Transverse colon (tissue), 4 donors: Measurements from ENCODE around the gene PKNOX1.

Experiments used
- EP300 ChIP-seq: sonication (generic); formaldehyde crosslinking; IDR thresholded peaks from one replicate; pipeline ENCODE4 v1.6.1; 2017; ENCODE audit warnings: antibody characterized with exemption, low read depth
- POLR2A ChIP-seq: fragments of 450-650 bp; IDR thresholded peaks from one replicate; pipeline ENCODE4 v1.6.1; 2016; ENCODE audit warnings: antibody characterized with exemption, mild to moderate bottlenecking, moderate library complexity
- POLR2AphosphoS5 ChIP-seq, 3 donors: sonication (generic); formaldehyde crosslinking; IDR thresholded peaks; one replicate each; pipeline ENCODE4 v1.6.1; 2016; ENCODE audit warnings: antibody characterized with exemption in 3 of 3
- TF ChIP-seq, protein P1 (sequence below), 5 experiments: fragments of 200-600 bp in 3 of 5; fragments of 450-650 bp in 2 of 5; sonication (generic) in 3 of 5; IDR thresholded peaks; 1 replicate in 2 of 5; 2 replicates in 3 of 5; pipeline ENCODE4 v1.5.1; 2016 to 2017; ENCODE audit warnings: antibody characterized with exemption in 5 of 5, inconsistent platforms in 3 of 5, mild to moderate bottlenecking in 2 of 5, moderate library complexity in 1 of 5

DNA sequence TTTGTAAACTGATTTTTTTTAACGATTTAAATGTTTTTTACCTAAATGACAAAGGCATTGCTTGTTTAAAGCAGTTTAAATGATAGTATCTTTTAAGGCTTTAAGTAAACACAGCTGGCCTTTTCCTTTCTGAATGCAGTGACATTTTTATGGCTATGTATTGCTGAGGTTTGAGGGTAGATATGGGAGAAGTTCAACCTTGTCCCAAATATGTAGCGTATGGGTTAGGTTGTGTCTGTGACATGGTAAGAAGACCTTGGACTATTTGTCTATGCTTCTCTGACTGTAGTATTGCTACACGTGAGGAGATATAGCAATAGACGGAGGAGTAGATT lies 32.5 kb downstream of the PKNOX1 start:
- TF ChIP-seq POLR2AphosphoS5 (IDR thresholded peaks at IDR 0.05) (no peak), EP300 (no peak), POLR2A (no peak)
- TF ChIP-seq, protein P1, sequence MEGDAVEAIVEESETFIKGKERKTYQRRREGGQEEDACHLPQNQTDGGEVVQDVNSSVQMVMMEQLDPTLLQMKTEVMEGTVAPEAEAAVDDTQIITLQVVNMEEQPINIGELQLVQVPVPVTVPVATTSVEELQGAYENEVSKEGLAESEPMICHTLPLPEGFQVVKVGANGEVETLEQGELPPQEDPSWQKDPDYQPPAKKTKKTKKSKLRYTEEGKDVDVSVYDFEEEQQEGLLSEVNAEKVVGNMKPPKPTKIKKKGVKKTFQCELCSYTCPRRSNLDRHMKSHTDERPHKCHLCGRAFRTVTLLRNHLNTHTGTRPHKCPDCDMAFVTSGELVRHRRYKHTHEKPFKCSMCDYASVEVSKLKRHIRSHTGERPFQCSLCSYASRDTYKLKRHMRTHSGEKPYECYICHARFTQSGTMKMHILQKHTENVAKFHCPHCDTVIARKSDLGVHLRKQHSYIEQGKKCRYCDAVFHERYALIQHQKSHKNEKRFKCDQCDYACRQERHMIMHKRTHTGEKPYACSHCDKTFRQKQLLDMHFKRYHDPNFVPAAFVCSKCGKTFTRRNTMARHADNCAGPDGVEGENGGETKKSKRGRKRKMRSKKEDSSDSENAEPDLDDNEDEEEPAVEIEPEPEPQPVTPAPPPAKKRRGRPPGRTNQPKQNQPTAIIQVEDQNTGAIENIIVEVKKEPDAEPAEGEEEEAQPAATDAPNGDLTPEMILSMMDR (IDR thresholded peaks at IDR 0.05): no peak
